PFSK-1 (cell line): Measurements from ENCODE around the gene ZC3H4.

Source experiments
- POLR2AphosphoS5 ChIP-seq: IDR thresholded peaks from 2 replicates; pipeline ENCODE4 v1.6.1; 2012; ENCODE audit warnings: low read depth, mild to moderate bottlenecking, control low read depth, low read length, moderate library complexity
- SIN3A ChIP-seq: IDR thresholded peaks from 2 replicates; pipeline ENCODE4 v1.6.1; 2012; ENCODE audit warnings: mild to moderate bottlenecking, low read length, moderate library complexity, borderline replicate concordance; ENCODE audit not compliant: insufficient read depth

DNA sequence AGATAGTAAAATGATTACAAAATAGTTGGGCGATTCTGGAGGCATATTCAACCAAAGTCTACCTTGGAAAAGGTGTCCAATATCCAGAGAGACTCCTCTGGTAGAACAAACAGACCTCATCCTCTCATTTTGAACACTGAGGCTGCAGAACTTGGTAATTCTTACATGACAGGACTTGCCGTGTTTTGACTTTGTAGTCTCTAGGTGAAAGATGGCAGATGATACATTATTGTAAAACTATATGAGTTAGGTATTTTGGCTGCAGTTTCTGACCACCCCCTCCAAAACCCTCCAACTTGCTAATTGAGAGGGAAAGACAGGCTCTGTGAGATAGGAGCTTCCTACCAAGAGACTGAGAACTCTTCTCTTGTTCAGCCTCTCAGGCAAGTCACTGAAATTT is 39.7 kb upstream of the ZC3H4 start:
- TF ChIP-seq POLR2AphosphoS5 (no peak), SIN3A (no peak)
